Mucosa of stomach (tissue), 1 donor: Measurements from ENCODE around the gene FGFBP1.

ENCODE experiments used
- H3K27me3 ChIP-seq: one replicate; pipeline ENCODE4 v1.7.0; 2013; ENCODE audit warnings: mild to moderate bottlenecking, low read length; ENCODE audit not compliant: control insufficient read depth, insufficient read depth
- H3K36me3 ChIP-seq: one replicate; pipeline ENCODE4 v1.7.0; 2013; ENCODE audit warnings: low read length; ENCODE audit not compliant: control insufficient read depth, insufficient read depth
- H3K4me1 ChIP-seq: one replicate; pipeline ENCODE4 v1.7.0; 2013; ENCODE audit warnings: mild to moderate bottlenecking, low read length; ENCODE audit not compliant: control insufficient read depth, insufficient read depth
- H3K4me3 ChIP-seq: one replicate; pipeline ENCODE4 v1.7.0; 2013; ENCODE audit warnings: low read length
- H3K9ac ChIP-seq: one replicate; pipeline ENCODE4 v1.7.0; 2013; ENCODE audit warnings: mild to moderate bottlenecking, low read length, moderate library complexity
- H3K9me3 ChIP-seq: one replicate; pipeline ENCODE4 v1.7.0; 2013; ENCODE audit warnings: mild to moderate bottlenecking, low read length, moderate library complexity; ENCODE audit not compliant: control insufficient read depth
- donor health status: Pancreatic carcinoma.

The FGFBP1 gene

DNA sequence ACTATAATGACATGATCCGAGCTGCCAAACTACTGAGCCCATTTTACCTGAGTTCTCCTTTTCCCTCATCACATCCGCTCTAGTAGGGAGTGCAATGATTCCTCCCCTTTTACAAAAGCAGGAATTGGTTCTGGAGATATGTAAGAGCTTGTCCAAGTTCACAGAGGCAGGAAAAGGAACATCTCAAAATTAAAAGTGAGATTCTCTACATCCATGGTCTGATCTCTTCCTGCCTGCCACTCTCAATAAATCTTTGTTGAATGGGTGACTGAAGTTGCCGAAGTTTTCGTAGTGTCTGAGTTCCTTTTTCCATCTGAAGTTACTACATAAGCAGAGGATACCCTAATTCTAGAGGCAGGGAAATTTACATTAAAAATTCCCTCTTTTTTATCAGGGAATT lies at the start of gene FGFBP1:
FGFBP1 (minus strand) TSS at position 101 of the 400 bp plus-strand sequence. CDS start 2,108 bp downstream, outside the sequence.
- Histone ChIP-seq H3K9ac (no peak within 1 kb of the TSS), H3K4me1 (peaks cover 19% of the 10 kb centered on the region), H3K36me3 (no peaks in the 10 kb centered on the region), H3K4me3 (no peak within 1 kb of the TSS), H3K27me3 (no peaks in the 10 kb centered on the region), H3K9me3 (no peaks in the 10 kb centered on the region)

- H3K9ac ChIP-seq: no peak overlapping the region
- H3K36me3 ChIP-seq: peaks cover 7% of the 10 kb centered on the region
- no peak overlapping the region for H3K4me3 ChIP-seq
- no peaks in the 10 kb centered on the region for H3K9me3 ChIP-seq
- no peaks in the 10 kb centered on the region for H3K27me3 ChIP-seq
- H3K4me1 ChIP-seq: peaks cover 20% of the 10 kb centered on the region
Measured at GRCh38 chr4:15988222-15988621, 49.7 kb upstream of the FGFBP1 start.

DNA sequence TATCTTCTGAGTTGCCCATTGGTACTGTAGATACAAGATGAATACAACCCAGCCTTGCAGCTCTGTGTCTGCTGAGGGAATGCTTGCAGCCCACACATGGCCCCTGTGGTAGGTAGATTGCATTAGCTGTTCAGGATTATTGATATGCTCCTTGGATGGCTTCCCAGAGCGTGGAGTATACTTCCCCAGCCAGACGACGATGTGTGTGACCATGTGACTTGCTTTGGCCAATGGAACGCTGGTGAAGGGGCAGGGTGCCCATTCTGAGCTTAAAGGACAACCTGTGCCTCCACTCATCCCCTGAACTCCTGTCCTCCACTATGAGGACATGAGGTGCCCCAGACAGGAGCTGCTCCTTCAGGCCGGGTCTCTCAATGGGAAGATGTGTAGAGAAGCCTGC lies 48.4 kb upstream of the FGFBP1 start:
- H3K9me3 ChIP-seq: no peaks in the 10 kb centered on the region
- no peak overlapping the region for H3K4me3 ChIP-seq
- H3K36me3 ChIP-seq: peaks cover 7% of the 10 kb centered on the region
- H3K4me1 ChIP-seq: peaks cover 20% of the 10 kb centered on the region
- no peak overlapping the region for H3K9ac ChIP-seq
- H3K27me3 ChIP-seq: no peaks in the 10 kb centered on the region

- Histone ChIP-seq H3K9me3 (no peaks in the 10 kb centered on the region), H3K9ac (no peak overlapping the region), H3K36me3 (no peaks in the 10 kb centered on the region)
Measured at GRCh38 chr4:15983610-15984009, 45.1 kb upstream of the FGFBP1 start.

DNA sequence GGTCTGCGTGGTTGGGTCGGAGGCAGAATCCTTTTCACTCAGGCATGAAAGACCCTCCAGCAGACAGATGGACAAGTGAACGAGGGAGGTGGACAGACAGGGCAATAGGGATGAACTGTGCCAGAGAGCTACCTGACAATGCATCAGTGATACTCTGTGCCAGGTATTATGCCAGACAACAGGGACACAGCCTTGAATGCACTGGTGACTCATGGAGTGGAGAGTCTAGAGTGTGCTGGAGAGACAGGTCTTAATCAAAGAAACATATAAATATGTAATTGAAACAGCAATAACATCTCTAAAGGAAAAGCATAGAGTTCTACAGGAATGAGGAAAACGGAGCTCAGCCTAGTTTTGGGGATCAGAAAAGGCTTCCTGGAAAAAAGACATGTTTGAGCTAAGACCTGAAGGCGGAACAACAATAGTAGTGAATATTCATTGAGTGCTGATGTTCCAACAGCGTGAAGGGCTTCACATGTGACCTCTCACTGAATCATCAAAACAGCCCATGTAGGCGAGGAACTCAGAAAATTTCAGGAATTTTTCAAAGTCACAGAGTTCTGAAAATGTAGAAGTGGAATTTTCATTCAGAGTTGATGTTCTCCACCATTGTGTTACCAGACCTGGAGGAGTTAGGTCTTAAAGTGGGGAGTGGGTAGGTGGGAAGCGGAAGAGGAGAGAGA lies 44.4 kb upstream of the FGFBP1 start:
- H3K4me1 ChIP-seq: peaks cover 5% of the 10 kb centered on the region
- H3K9ac ChIP-seq: no peak overlapping the region
- no peaks in the 10 kb centered on the region for H3K36me3 ChIP-seq
- H3K27me3 ChIP-seq: no peaks in the 10 kb centered on the region
- no peaks in the 10 kb centered on the region for H3K9me3 ChIP-seq
- no peak overlapping the region for H3K4me3 ChIP-seq

More at GRCh38 chr4:15983610-15984009, 45.1 kb upstream of the FGFBP1 start:
- H3K4me1 ChIP-seq: peaks cover 11% of the 10 kb centered on the region
- no peak overlapping the region for H3K4me3 ChIP-seq
- H3K27me3 ChIP-seq: no peaks in the 10 kb centered on the region

GRCh38 chr4:15976456-15977447 lies 38.2 kb upstream of the FGFBP1 start:
- Histone ChIP-seq H3K27me3 (no peaks in the 10 kb centered on the region), H3K36me3 (no peaks in the 10 kb centered on the region), H3K4me3 (no peak overlapping the region), H3K9me3 (no peaks in the 10 kb centered on the region), H3K4me1 (no peaks in the 10 kb centered on the region), H3K9ac (no peak overlapping the region)

- peaks cover 6% of the 10 kb centered on the region for H3K4me1 ChIP-seq
- H3K9me3 ChIP-seq: no peaks in the 10 kb centered on the region
- no peak overlapping the region for H3K9ac ChIP-seq
- H3K36me3 ChIP-seq: no peaks in the 10 kb centered on the region
- H3K27me3 ChIP-seq: no peaks in the 10 kb centered on the region
- no peak overlapping the region for H3K4me3 ChIP-seq
Measured at GRCh38 chr4:15971068-15971801, 32.7 kb upstream of the FGFBP1 start.

GRCh38 chr4:15968551-15969300 lies 30.2 kb upstream of the FGFBP1 start:
- no peaks in the 10 kb centered on the region for H3K9me3 ChIP-seq
- H3K4me1 ChIP-seq: peaks cover 7% of the 10 kb centered on the region
- no peaks in the 10 kb centered on the region for H3K36me3 ChIP-seq
- no peak overlapping the region for H3K9ac ChIP-seq
- no peaks in the 10 kb centered on the region for H3K27me3 ChIP-seq
- H3K4me3 ChIP-seq: no peak overlapping the region

DNA sequence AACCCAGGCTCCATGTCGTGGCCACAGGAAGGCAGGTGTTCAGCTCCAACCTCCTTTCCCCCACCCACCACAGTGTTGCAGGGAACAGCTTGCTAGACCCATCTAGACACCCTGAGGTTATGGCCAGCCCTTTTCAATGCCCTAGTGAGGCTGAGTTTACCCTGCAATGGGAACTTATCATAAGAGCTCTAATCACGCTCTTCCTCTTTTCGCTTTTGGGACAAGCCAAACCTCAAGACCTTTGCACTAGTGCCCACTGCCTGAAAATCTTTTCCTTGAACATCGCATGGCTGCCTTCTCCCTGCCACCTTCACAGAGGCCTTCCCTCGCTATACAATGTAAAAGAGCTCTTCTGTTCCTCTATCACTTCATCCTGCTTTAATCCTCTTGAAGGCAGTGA lies 26.8 kb upstream of the FGFBP1 start:
- no peaks in the 10 kb centered on the region for H3K36me3 ChIP-seq
- peaks cover 10% of the 10 kb centered on the region for H3K4me1 ChIP-seq
- H3K9me3 ChIP-seq: no peaks in the 10 kb centered on the region
- H3K9ac ChIP-seq: no peak overlapping the region
- no peaks in the 10 kb centered on the region for H3K27me3 ChIP-seq
- H3K4me3 ChIP-seq: no peak overlapping the region

GRCh38 chr4:15964159-15964558 lies 25.6 kb upstream of the FGFBP1 start:
- no peak overlapping the region for H3K9ac ChIP-seq
- H3K36me3 ChIP-seq: no peaks in the 10 kb centered on the region
- peaks cover 10% of the 10 kb centered on the region for H3K4me1 ChIP-seq
- H3K9me3 ChIP-seq: no peaks in the 10 kb centered on the region
- H3K27me3 ChIP-seq: no peaks in the 10 kb centered on the region
- no peak overlapping the region for H3K4me3 ChIP-seq

DNA sequence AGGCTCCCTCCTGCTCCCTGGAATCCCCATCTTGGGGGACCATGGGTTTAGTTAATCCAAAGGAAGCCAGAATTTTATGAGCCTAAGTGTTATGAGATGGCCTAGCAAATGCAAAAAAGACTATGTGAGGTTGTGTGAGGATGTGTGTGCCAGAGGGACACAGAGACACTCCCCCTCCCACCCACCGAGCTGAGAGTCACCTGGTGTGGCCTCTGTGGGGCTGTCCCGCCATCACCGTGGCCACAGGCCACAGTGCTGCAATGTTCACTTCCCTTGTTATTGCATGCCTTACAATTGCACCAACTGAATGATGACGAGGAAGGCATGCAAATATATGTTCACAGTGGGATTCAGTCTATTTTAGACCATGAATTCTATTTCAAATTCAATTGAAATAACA lies 25.0 kb upstream of the FGFBP1 start:
- H3K36me3 ChIP-seq: no peaks in the 10 kb centered on the region
- H3K9ac ChIP-seq: no peak overlapping the region
- H3K27me3 ChIP-seq: no peaks in the 10 kb centered on the region
- peaks cover 10% of the 10 kb centered on the region for H3K4me1 ChIP-seq
- no peak overlapping the region for H3K4me3 ChIP-seq
- H3K9me3 ChIP-seq: no peaks in the 10 kb centered on the region
